HG03521 (cell line): ENCODE results near the gene GRAMD1C.
"Not testable (repeated sequence)": the region's sequence is repeated elsewhere in the genome, so short reads cannot be mapped to it uniquely, and the experiment has no call there.

Source experiments
- ATAC-seq: cut with Tn5 transposase; IDR thresholded peaks from one replicate; pipeline ENCODE4 v1.9.1; 2021; ENCODE audit warnings: mild to moderate bottlenecking, moderate library complexity; ENCODE audit not compliant: unreplicated experiment

Gene GRAMD1C

DNA sequence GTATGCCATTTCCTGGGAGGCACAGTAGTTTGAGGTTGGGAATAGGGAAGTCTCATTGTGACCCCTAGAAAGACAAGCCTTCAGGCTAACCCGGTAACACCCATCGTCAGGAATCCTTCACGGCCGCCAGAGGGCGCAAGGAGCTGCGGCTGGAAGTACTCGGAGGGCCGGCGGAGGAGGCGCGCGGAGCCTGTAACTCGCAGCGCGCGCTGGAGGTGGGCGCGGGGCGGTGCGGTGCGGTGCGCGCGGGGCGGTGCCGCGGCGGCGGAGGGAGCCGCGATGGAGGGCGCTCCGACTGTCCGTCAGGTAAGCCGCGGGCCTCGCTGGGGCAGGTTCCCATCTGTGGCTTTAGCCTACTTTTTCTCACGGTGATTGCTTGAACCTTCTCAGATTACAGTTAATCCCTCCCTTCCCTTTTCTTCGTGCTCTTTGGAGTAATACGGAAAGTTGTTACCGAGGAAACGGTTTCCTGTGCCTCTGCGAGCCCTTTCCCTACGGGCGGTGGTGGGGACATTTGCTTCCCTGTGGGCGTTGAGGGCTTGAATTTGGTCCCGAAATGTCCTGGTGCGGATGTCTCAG is at the start of gene GRAMD1C:
Gene GRAMD1C (plus strand): TSS at position 158 of the 579 bp plus-strand sequence. CDS start 122 bp downstream, at position 280.
- peak; percentile 87 for ATAC-seq

DNA sequence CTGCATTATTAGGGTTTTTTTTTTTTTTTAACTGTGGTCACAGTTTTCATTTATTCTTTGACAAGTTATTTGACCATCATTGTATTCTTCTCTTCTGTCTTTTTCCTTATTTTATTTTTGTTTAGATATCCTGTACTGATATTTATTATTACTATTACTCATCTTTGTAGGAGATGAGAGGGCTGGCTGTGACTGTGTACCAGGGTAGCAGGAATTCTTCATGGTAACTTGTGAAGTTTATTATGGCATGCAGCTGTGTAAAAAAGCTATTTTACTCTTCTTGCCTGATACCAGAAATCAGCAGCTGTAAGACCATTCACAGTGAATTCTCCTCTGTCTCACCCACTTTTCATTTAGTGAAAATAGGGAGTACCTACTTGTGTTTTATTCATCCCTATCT is 47.2 kb upstream of the GRAMD1C start:
- no peak for ATAC-seq

DNA sequence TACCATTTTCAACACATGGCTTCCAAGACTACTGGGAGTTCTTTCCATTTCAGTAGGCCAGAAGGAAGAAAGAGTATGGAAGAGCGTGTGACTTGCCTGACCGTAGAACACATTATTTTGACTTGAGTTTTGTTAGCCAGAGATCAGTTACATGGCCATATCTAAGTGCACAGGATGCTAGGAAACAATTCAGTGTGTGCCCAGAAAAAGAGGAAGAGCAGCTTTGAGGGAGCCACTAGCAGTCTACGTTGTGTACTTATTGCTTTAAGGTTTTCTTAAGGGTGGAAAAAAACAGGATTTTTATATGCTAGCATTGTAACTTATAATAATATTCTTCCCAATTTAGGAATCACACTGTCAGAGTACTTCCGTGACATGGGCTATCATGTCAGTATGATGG is 44.1 kb upstream of the GRAMD1C start:
- ATAC-seq, result no peak

DNA sequence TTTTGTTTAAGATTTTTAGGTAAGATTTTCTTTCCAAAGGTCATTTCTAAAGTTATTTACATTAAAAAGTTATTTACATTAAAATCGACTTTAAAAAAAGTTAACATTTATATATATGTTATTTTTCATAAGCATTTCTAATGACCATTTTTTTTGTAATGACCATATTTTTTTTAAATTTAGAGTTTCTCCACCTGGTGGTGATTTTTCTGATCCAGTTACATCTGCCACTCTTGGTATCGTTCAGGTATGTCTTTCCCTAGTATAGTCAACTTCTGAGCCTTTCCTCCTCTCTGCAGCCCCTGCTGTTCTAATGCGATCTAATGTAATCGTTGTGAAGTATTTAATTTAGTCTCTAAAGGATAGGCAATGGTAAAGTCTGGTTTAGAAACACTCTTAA is 42.9 kb upstream of the GRAMD1C start:
- ATAC-seq, result no peak

DNA sequence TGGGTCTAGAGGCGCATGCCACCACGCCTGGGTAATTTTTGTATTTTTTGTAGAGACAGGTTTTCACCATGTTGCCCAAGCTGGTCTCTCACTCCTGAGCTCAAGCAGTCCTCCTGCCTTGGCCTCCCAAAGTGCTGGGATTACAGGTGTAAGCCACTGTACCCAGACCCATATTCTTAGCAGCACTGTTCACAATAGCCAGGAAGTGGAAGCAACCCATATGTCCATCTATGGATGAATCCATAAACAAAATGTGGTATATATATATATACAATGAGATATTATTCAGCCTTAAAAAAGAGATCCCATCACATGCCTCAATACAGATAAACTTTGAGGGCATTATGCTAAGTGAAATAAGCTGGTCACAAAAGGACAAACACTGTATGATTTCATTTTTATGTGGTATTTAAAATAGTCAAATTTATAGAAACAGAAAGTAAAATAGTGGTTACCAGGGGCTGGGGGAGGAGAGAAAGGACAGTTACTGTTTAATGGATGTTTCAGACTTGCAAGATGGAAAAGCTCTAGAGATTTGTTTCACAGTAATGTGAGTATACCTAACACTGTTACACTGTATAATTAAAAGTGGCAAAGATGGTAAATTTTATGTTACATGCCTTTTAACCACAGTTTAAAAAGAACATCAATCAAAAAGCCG is 35.7 kb upstream of the GRAMD1C start:
- no peak for ATAC-seq

DNA sequence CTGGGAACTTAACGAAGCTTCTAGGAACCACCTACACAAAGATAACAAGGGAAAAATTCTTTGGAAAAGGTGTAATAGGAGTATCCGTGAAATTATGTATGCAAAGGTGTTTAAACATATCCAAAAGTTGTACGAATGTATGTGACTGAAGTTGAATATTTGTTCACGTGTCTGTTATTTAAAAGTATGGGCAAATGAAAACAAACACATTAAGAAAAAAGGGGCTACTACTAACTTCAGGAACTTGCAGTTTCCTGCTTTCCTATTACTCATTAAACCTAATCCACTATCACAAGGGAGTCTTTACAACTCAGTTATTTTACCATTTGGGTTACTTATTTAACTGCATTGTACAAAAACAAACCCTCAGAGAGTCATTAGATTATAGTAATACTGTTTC is 33.9 kb upstream of the GRAMD1C start:
- ATAC-seq, result no peak

DNA sequence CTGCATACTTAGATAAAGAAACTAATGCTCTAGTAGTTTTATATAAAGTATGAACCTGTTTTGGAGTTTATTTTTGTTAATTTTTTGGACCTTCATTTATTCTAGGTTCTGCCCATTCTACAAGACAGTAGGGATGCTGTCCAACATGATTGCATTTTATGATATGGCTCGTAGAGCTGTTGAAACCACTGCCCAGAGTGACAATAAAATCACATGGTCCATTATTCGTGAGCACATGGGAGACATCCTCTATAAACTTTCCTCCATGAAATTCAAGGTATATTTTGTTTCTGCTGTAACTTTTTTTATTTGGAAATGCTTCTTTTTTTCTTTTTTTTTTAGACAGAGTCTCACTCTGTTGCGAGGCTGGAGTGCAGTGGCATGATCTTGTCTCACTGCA is 33.3 kb upstream of the GRAMD1C start:
- no peak for ATAC-seq

DNA sequence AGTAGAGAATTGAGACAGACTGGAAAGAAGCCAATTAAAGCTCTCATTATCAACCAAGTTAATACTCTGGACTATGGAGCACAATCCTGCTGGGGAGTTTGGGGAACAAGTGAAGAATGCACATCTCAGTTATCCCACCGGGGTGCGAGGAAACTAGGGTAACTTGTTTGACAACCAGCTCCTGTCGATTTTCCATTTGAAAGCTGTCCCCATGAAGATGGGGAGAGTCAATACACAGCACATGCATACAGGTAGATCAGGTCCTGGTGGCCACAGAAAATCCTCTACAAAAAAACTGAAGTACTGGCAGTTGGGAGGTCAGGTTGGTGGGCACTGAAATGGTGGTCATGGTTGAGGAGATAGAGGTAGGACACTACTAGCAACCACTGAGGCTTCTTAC is 25.7 kb upstream of the GRAMD1C start:
- no peak for ATAC-seq

DNA sequence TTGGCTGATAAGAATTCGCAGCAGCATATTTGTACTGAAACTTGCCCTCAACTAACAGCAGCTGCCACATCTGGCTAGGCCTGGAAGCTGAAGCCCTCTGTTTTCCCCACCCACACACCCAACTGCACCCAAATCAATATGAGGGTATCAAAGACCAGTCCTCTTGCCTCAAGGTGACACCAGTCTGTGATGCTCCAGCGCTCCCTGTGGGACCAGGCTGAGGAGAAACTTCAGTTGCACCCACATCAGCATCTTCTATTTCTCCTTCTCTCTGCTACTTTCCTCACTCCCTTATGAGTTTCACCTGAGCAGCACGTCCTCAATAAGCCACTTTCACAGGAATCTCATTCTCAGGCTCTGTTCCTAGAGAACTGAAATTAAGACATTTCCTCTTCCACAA is 18.7 kb upstream of the GRAMD1C start:
- no peak for ATAC-seq

DNA sequence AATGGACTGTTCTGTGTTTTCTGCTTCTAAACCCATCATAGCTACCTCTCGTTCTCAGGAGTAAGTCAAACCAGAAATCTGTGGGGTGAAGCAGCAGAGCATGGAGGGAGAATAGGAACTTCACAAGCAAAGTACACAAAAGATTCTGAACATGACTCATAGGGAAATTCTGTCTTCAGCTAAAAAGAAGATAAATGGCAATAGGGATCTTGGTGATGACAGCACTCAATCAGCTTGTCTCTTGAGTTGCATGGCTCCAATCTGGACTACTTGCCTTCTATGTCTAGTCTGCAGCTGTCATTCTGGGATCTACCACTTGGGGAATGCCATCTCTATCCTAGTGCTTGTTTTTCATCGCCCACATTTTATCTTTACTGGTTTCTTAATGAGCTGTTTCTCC is 13.5 kb upstream of the GRAMD1C start:
- peak; percentile 47 for ATAC-seq

DNA sequence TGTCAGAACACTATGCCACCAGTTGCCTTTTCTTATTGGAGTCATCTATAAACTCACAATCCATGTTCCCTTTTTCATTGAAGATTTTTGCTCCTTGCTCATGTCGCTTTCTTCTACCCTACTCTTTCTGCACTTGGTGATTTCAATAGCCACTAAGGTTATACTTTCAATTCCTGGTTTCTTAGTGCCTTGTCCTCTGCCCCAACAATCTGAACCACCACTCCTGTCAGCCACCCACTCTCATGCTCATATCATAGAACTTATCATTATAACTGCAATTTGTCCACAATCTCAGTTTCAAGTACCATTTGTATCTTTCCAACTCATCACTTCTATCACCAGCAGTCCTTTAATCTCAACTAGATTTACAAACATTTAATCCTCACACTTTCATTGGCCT is 10.0 kb upstream of the GRAMD1C start:
- ATAC-seq, result no peak

DNA sequence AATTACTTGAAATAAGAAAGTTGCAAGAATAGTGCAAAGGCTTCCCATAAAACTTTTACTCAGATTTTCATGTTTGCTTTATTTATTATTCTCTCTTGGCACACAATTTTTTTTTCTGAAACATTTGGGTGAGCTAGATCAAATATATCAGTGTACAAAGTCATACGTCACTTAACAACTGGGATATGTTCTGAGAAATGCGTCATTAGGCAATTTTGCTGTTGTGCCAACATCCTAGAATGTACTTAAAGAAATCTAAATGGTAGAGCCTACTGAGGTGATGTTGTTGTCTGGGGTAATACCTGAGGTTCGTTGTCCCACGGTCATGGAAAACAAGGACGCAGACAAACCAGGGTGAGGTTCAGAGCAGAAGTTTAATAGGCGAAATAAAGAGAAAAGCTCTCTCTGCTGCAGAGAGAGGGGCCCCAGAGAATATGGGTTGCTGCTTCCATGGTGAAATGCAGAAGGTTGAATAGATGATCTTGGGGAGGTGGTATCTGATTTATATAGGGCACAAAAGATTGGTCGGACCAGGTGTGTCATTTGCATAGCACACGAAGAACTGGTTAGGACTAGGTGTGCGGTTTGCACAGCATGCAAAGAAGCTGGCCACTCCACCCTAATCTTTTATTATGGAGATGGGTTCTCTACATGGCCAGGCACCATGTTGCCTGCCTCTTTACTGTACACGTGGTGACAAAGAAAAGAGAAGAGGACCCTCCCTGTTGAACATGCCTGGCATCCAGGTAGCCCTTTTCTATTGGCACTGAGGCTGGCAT is 8.8 kb upstream of the GRAMD1C start:
- ATAC-seq, result no peak

DNA sequence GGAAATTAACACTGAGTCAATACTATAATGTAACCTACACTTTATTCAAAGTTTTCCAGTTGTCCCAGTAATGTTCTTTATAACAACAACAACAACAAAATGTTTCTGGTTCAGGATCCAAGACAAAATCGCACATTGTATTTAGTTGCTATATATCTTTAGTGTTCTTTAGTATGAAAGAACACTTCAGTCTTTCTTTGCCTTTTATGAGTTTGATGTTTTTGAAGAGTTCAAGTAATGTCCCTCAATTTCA is 7.6 kb upstream of the GRAMD1C start:
- ATAC-seq, result no peak

DNA sequence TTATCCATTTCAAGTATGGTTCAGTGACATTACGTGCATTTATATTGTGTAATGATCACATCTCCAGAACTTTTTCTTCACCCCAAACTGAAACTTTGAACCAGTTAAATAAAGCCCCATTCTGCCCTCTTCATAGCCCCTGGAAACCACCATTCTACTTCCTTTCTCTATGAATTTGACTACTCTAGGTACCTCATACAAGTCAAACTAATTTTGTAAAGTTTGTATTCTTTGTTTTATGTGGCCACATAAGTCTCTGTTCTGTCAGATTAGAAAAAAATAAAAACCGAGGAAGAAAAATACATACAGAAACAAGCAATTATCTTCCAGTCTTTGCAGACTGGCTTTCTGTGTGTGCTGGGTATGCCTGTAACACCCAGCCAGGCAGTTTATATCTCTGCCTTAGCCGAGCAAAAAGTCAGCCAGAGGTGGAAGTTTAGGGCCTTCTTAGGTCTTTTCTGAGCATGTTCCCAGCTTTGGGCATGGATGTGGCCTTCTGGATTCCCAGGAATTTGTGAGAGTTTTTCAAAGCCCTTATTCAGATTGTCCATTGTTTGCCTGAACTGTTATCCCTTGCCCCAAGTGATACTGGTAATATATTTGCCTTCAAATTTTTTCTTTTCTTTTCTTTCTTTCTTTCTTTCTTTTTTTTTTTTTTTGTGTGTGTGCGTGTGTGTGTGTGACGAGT is 6.0 kb upstream of the GRAMD1C start:
- peak; percentile 41 for ATAC-seq

DNA sequence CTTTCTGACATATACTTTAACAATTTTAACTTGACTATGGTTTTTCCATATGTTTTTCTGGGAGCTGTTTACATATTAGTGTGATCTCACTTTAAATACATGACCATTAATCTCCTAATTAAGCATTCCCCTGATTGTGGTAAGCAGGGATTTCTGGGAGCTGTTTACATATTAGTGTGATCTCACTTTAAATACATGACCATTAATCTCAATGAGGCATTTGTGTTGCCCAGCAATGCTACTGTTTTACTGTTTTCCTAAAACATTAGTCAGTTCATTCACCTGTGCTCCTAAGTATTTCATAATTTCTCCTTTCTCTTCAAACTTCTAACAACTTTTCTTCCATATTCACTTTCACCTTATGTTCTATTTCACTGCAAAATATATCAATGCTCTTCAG is 3.6 kb upstream of the GRAMD1C start:
- ATAC-seq, result no peak

DNA sequence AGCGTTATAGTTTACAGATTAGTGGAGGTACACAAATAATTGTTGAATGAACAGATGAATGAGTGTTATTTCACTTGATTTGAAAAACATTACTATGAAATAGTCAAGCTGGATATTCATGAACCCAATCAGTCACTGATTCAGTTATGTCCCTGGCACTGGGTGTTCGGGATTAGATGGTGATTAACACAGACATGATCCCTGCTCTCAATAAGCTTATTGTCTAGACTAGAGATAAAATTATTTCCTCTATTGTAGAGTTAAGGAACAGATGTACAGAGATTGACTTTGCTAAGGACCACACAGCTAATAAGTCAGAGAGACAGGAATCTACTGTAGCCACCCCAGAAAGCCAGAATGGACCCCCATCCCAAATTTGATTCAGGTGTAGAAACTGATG is 963 bp downstream of the GRAMD1C start:
- ATAC-seq, result no peak

DNA sequence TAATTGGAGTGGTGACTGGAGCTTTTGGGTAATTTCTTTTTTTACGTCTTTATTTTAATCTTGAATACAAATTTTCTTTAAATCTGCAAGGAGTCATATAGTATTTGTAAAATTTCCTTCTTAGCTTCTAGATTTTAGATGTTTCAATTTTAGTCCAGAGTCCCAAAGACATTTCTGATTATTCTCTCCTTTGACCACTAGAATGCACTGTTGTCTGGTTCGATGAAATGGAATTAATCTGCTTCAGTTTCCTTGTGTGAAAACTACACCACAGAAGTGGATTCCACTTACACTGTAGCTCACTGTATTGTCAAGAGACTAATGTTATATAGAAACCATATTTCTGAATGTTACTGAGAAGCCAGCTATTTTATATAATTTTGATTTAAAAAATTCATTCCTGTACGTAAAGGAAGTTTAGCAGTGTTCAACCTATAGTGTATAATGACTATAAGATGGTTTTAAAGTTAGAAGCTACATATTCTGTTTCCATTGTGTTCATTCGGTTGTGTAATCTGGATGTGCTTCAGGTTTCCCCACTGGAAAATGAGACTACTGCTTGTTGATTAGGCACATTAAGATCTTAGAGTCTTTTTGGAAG is 6.1 kb downstream of the GRAMD1C start:
- no peak for ATAC-seq

DNA sequence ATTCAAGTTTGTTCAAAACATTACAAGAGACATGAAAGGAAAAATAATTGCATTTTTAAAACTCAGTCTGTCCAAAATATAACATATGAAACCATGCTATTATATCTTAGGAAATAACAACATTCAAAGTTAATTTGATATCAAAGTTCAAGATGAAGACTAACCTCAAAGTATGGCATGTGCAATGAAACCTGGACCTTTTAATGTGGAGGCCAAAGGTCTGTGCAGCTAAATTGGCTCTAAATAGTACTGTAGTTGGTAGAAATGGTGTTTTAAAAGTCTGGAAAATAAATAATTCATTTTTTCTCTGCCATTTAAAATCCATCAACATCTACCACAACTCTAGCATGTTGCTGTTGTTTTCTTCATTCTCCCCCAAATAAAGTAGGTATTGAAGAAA is 8.7 kb downstream of the GRAMD1C start:
- no peak for ATAC-seq

DNA sequence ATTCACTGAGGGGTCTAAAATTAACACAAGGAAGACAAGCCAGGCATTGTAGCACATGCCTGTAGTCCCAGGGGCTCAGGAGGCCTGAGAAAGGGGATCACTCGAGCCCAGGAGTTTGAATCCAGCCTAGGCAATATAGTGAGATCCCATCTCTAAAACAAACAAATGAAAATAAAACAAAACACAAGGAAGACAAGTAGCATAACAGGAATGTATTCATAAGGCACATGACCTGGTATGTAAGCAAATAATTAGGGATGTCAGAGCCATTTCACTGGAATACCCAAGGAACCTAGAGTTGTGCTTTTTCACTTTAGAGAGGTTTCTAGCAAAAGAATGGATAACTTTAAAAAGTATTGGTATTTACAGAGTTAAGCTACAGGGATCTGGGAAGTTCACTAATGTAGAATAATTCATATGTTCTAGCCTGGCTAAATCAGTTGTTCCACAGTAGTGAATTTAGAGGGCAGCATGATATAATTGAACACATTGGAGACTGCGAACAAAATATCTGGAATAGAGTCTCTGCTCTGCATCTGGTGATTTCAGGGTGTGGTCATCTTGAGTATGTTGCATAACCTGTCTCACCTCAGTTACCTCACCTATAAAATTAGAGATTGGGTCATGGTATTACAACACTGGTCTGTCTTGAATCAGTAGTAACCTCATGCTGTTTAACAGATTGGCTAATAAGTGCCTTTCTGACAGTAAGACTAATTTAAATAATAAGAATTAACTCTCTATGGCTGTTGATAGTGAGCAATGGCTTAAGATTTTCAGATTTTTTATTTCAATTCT is 9.3 kb downstream of the GRAMD1C start:
- ATAC-seq, result no peak

DNA sequence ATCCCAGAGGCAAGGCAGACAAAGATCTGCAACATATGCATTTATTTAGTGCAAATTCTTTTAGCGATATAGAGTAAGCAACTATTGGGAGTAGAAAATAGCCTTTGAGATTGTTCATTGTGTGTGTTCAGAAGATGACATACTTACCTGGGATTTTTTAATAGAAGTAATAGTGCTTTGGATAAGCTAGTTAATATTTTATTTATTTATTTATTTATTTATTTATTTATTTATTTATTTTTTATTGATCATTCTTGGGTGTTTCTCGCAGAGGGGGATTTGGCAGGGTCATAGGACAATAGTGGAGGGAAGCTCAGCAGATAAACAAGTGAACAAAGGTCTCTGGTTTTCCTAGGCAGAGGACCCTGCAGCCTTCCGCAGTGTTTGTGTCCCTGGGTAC is 10.5 kb downstream of the GRAMD1C start:
- ATAC-seq, result not testable (repeated sequence)

DNA sequence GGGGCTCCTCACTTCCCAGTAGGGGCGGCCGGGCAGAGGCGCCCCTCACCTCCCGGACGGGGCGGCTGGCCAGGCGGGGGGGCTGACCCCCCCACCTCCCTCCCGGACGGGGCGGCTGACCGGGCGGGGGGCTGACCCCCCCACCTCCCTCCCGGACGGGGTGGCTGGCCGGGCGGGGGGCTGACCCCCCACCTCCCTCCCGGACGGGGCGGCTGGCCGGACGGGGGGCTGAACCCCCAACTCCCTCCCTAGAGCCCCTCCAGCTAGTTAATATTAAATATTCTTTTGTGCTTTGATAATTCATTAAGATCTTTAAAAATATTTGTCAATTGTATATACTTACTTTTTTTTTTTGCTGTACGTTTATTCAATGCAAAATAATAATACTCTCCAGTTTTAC is 11.3 kb downstream of the GRAMD1C start:
- ATAC-seq, result not testable (repeated sequence)
